K562 (cell line): ENCODE data around the gene OR6V1.

Experiments
- CTCF ChIP-seq, 3 experiments: IDR thresholded peaks in 2 of 3; conservative IDR thresholded peaks in 1 of 3; 2 replicates each; pipeline ENCODE4 v1.5.1; 2011 to 2012; ENCODE audit warnings: low read length in 3 of 3, mild to moderate bottlenecking in 3 of 3, control low read depth in 2 of 3, improper control_type of control experiment in 1 of 3, inconsistent platforms in 1 of 3, low read depth in 1 of 3, mixed read lengths in 1 of 3, moderate library complexity in 1 of 3; ENCODE audit not compliant: insufficient read depth in 2 of 3
- EP300 ChIP-seq: IDR thresholded peaks from 2 replicates; pipeline ENCODE4 v1.6.1; 2012; ENCODE audit warnings: low read length, improper control_type of control experiment
- FOSL1 ChIP-seq: fragments of 200-800 bp; sonication (Bioruptor generic); conservative IDR thresholded peaks from 2 replicates; pipeline ENCODE4 v1.6.1; 2016; ENCODE audit warnings: missing genetic modification characterization, missing compliant biosample characterization
- FOXJ3 ChIP-seq: sonication (generic); formaldehyde crosslinking; IDR thresholded peaks from 2 replicates; pipeline ENCODE4 v1.4.0; 2020; ENCODE audit warnings: mild to moderate bottlenecking, missing genetic modification reagents
- MLX ChIP-seq, 2 experiments: fragments of 450-650 bp in 1 of 2; sonication (generic) in 1 of 2; formaldehyde crosslinking; conservative IDR thresholded peaks; 2 replicates each; pipeline versions ENCODE4 v1.4.0 to v1.8.1; 2020 to 2022; ENCODE audit warnings: mild to moderate bottlenecking in 1 of 2, missing genetic modification reagents in 1 of 2
- POLR2A ChIP-seq: fragments of 450-650 bp; conservative IDR thresholded peaks from 2 replicates; pipeline ENCODE4 v1.6.1; 2016
- SREBF1 ChIP-seq: fragments of 150-350 bp; IDR thresholded peaks from 2 replicates; pipeline ENCODE4 v1.6.1; 2014; ENCODE audit warnings: antibody characterized with exemption, low read depth, low read length, borderline replicate concordance
- TAF1 ChIP-seq: IDR thresholded peaks from 2 replicates; pipeline ENCODE4 v1.6.1; 2011; ENCODE audit warnings: mild to moderate bottlenecking, low read length, moderate library complexity; ENCODE audit not compliant: insufficient read depth, control insufficient read depth, severe bottlenecking; ENCODE audit errors: extremely low read depth
- ZNF77 ChIP-seq: fragments of 250-450 bp; sonication (Bioruptor Pico); IDR thresholded peaks from 2 replicates; pipeline ENCODE4 v1.5.0; 2020
- ZNF780A ChIP-seq: fragments of 250-450 bp; sonication (Bioruptor Pico); IDR thresholded peaks from 2 replicates; pipeline ENCODE4 v1.5.0; 2021; ENCODE audit warnings: mild to moderate bottlenecking
- TF ChIP-seq, protein P1 (sequence below): fragments of 200-600 bp; sonication (generic); IDR thresholded peaks from one replicate; pipeline ENCODE4 v1.6.1; 2012; ENCODE audit warnings: mild to moderate bottlenecking, low read depth, low read length, inconsistent platforms
- TF ChIP-seq, protein P2 (sequence below): sonication (generic); formaldehyde crosslinking; IDR thresholded peaks from 2 replicates; pipeline ENCODE4 v1.9.0; 2022; ENCODE audit warnings: mild to moderate bottlenecking, missing genetic modification reagents

DNA sequence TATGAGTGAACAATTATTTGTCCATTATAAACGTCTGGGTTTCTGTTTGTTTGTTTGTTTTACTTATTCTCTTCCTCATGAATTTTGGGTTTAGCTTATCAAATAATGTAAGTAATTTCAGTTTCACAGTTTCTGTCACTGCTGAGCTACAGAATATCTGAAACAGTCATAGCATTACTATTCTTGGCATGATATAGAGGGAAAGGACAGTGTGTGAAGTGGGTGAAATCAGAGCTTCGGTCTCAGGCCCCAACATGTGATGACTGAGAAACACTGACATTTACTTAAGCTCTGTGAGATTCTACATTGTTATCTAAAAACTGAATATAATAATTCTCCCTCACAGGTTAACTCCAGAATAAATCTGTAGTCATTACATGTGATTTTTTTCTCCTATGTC, 8.8 kb upstream of the OR6V1 start:
- TF ChIP-seq, protein P1, sequence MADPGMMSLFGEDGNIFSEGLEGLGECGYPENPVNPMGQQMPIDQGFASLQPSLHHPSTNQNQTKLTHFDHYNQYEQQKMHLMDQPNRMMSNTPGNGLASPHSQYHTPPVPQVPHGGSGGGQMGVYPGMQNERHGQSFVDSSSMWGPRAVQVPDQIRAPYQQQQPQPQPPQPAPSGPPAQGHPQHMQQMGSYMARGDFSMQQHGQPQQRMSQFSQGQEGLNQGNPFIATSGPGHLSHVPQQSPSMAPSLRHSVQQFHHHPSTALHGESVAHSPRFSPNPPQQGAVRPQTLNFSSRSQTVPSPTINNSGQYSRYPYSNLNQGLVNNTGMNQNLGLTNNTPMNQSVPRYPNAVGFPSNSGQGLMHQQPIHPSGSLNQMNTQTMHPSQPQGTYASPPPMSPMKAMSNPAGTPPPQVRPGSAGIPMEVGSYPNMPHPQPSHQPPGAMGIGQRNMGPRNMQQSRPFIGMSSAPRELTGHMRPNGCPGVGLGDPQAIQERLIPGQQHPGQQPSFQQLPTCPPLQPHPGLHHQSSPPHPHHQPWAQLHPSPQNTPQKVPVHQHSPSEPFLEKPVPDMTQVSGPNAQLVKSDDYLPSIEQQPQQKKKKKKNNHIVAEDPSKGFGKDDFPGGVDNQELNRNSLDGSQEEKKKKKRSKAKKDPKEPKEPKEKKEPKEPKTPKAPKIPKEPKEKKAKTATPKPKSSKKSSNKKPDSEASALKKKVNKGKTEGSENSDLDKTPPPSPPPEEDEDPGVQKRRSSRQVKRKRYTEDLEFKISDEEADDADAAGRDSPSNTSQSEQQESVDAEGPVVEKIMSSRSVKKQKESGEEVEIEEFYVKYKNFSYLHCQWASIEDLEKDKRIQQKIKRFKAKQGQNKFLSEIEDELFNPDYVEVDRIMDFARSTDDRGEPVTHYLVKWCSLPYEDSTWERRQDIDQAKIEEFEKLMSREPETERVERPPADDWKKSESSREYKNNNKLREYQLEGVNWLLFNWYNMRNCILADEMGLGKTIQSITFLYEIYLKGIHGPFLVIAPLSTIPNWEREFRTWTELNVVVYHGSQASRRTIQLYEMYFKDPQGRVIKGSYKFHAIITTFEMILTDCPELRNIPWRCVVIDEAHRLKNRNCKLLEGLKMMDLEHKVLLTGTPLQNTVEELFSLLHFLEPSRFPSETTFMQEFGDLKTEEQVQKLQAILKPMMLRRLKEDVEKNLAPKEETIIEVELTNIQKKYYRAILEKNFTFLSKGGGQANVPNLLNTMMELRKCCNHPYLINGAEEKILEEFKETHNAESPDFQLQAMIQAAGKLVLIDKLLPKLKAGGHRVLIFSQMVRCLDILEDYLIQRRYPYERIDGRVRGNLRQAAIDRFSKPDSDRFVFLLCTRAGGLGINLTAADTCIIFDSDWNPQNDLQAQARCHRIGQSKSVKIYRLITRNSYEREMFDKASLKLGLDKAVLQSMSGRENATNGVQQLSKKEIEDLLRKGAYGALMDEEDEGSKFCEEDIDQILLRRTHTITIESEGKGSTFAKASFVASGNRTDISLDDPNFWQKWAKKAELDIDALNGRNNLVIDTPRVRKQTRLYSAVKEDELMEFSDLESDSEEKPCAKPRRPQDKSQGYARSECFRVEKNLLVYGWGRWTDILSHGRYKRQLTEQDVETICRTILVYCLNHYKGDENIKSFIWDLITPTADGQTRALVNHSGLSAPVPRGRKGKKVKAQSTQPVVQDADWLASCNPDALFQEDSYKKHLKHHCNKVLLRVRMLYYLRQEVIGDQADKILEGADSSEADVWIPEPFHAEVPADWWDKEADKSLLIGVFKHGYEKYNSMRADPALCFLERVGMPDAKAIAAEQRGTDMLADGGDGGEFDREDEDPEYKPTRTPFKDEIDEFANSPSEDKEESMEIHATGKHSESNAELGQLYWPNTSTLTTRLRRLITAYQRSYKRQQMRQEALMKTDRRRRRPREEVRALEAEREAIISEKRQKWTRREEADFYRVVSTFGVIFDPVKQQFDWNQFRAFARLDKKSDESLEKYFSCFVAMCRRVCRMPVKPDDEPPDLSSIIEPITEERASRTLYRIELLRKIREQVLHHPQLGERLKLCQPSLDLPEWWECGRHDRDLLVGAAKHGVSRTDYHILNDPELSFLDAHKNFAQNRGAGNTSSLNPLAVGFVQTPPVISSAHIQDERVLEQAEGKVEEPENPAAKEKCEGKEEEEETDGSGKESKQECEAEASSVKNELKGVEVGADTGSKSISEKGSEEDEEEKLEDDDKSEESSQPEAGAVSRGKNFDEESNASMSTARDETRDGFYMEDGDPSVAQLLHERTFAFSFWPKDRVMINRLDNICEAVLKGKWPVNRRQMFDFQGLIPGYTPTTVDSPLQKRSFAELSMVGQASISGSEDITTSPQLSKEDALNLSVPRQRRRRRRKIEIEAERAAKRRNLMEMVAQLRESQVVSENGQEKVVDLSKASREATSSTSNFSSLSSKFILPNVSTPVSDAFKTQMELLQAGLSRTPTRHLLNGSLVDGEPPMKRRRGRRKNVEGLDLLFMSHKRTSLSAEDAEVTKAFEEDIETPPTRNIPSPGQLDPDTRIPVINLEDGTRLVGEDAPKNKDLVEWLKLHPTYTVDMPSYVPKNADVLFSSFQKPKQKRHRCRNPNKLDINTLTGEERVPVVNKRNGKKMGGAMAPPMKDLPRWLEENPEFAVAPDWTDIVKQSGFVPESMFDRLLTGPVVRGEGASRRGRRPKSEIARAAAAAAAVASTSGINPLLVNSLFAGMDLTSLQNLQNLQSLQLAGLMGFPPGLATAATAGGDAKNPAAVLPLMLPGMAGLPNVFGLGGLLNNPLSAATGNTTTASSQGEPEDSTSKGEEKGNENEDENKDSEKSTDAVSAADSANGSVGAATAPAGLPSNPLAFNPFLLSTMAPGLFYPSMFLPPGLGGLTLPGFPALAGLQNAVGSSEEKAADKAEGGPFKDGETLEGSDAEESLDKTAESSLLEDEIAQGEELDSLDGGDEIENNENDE: no peak
- TF ChIP-seq POLR2A (no peak), FOSL1 (tag) (no peak), CTCF (IDR thresholded peaks at IDR 0.05 in 2 of 3, conservative IDR thresholded peaks at IDR 0.05 in 1 of 3; ENCODE audit: insufficient read depth in 2 of 3, low read depth in 1 of 3, low read length in 3 of 3) (no peak), ZNF77 (CRISPR knock-in tag) (no peak), TAF1 (no peak), FOXJ3 (CRISPR knock-in tag) (no peak), ZNF780A (CRISPR knock-in tag) (no peak), SREBF1 (no peak), MLX (CRISPR knock-in tag; conservative IDR thresholded peaks at IDR 0.05) (no peak), EP300 (no peak)
- TF ChIP-seq, protein P2, sequence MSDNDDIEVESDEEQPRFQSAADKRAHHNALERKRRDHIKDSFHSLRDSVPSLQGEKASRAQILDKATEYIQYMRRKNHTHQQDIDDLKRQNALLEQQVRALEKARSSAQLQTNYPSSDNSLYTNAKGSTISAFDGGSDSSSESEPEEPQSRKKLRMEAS (CRISPR knock-in tag): no peak
